HepG2 (cell line): Measurements from ENCODE around the gene OTOG. TPM values are rescaled to one million over a fixed set of nuclear protein-coding genes. Genes with fewer than 3 reads are reported as not detected.

Experiments
- ATAC-seq: fragments of 200-7000 bp; cut with Tn5 transposase; 3 replicates; pipeline ENCODE4 v1.9.1; 2020; ENCODE audit warnings: mild to moderate bottlenecking, moderate library complexity
- BruUV-seq: library from RNA; stranded (reverse); fragments of 400-500 nt; replicated peaks from 2 replicates; lab custom pipeline; 2021; lab: Mats Ljungman, UMichigan
- CTCF ChIA-PET: fragments of 300-600 bp; formaldehyde crosslinking; extraction: SDS; loops from one replicate; lab custom pipeline; 2021; ENCODE audit warnings: low total read pairs, inconsistent platforms, low intra/inter-chr PET ratio; lab: Yijun Ruan, JAX
- POLR2A ChIA-PET: fragments of 350-600 bp; sonication (Branson Sonifier 250); formaldehyde crosslinking; loops from one replicate; lab custom pipeline; 2020; ENCODE audit warnings: antibody characterized with exemption, inconsistent platforms; lab: Yijun Ruan, JAX
- DNase-seq: peaks from one replicate; pipeline ENCODE4 v3.0.0-alpha.2; 2015; ENCODE audit warnings: low spot score
- FAIRE-seq: peaks from 3 replicates; lab custom pipeline; 2011; peaks lifted over from hg19 to GRCh38; lab: Jason Lieb, UNC
- H2AFZ ChIP-seq: one replicate; pipeline ENCODE4 v1.6.1; 2011; ENCODE audit warnings: low read length, inconsistent platforms
- H3K27ac ChIP-seq: fragments of 300-600 bp; 3 replicates; pipeline ENCODE4 v1.8.0; 2011; ENCODE audit warnings: mixed run types, mild to moderate bottlenecking, mixed read lengths, low read length, inconsistent platforms; ENCODE audit not compliant: insufficient read depth; ENCODE audit errors: extremely low read length
- H3K27me3 ChIP-seq, 2 experiments: fragments of 200-600 bp in 1 of 2; 2 replicates in 1 of 2; 3 replicates in 1 of 2; pipeline versions ENCODE4 v1.6.0 to v1.8.0; 2011; ENCODE audit warnings: low read length in 2 of 2, mild to moderate bottlenecking in 2 of 2, moderate library complexity in 2 of 2, inconsistent platforms in 1 of 2; ENCODE audit not compliant: insufficient read depth in 2 of 2, control insufficient read depth in 1 of 2
- H3K36me3 ChIP-seq, 2 experiments: fragments of 200-600 bp in 1 of 2; replicated peaks in 1 of 2; 2 replicates in 1 of 2; 3 replicates in 1 of 2; pipeline versions ENCODE4 v1.5.1 to v1.8.0; 2011; ENCODE audit warnings: low read length in 2 of 2, inconsistent platforms in 1 of 2; ENCODE audit not compliant: insufficient read depth in 2 of 2, control insufficient read depth in 1 of 2
- H3K4me1 ChIP-seq: 2 replicates; pipeline ENCODE4 v1.5.1; 2012; ENCODE audit warnings: low read length, inconsistent platforms; ENCODE audit not compliant: insufficient read depth
- H3K4me2 ChIP-seq: 2 replicates; pipeline ENCODE4 v1.6.0; 2011; ENCODE audit warnings: low read depth, low read length, inconsistent platforms
- H3K4me3 ChIP-seq, 3 experiments: fragments of 200-600 bp in 1 of 3; sonication (generic), shearing (Covaris generic) in 1 of 3; replicated peaks in 1 of 3; 2 replicates each; pipeline ENCODE4 v1.5.1; 2011 to 2016; ENCODE audit warnings: low read length in 3 of 3, inconsistent platforms in 2 of 3, low read depth in 2 of 3, mild to moderate bottlenecking in 2 of 3, control low read depth in 1 of 3, mixed read lengths in 1 of 3; ENCODE audit not compliant: insufficient read depth in 1 of 3
- H3K79me2 ChIP-seq: one replicate; pipeline ENCODE4 v1.6.1; 2011; ENCODE audit warnings: low read length, inconsistent platforms; ENCODE audit not compliant: insufficient read depth
- H3K9ac ChIP-seq: 2 replicates; pipeline ENCODE4 v1.6.0; 2011; ENCODE audit warnings: mild to moderate bottlenecking, low read depth, low read length, inconsistent platforms; ENCODE audit not compliant: insufficient read depth
- H3K9me3 ChIP-seq: 2 replicates; pipeline ENCODE4 v1.5.1; 2012; ENCODE audit warnings: mild to moderate bottlenecking, low read length
- H4K20me1 ChIP-seq: 2 replicates; pipeline ENCODE4 v1.6.0; 2011; ENCODE audit warnings: inconsistent platforms, mild to moderate bottlenecking, low read length, moderate library complexity; ENCODE audit not compliant: insufficient read depth
- ARNTL ChIP-seq: sonication (generic); formaldehyde crosslinking; IDR thresholded peaks from 2 replicates; pipeline ENCODE4 v1.4.0; 2020; ENCODE audit warnings: mild to moderate bottlenecking, missing genetic modification reagents
- LCORL ChIP-seq, 2 experiments: fragments of 450-650 bp in 1 of 2; sonication (generic) in 1 of 2; formaldehyde crosslinking in 1 of 2; IDR thresholded peaks; 2 replicates each; pipeline versions ENCODE4 v1.5.0 to v1.6.1; 2017 to 2020; ENCODE audit warnings: antibody characterized with exemption in 1 of 2, missing genetic modification reagents in 1 of 2
- MATR3 ChIP-seq: sonication (generic); formaldehyde crosslinking; IDR thresholded peaks from 2 replicates; pipeline ENCODE4 v1.4.0; 2020; ENCODE audit warnings: missing genetic modification reagents
- MEIS2 ChIP-seq: sonication (generic); formaldehyde crosslinking; IDR thresholded peaks from 2 replicates; pipeline ENCODE4 v1.9.0; 2021; ENCODE audit warnings: mild to moderate bottlenecking, missing genetic modification reagents
- NFKBIZ ChIP-seq: IDR thresholded peaks from 2 replicates; pipeline ENCODE4 v1.6.1; 2018; ENCODE audit warnings: missing genetic modification reagents, missing compliant biosample characterization
- NR2F2 ChIP-seq: IDR thresholded peaks from 2 replicates; pipeline ENCODE4 v1.6.1; 2012; ENCODE audit warnings: low read depth, inconsistent platforms, borderline replicate concordance
- PHF21A ChIP-seq: sonication (generic); formaldehyde crosslinking; IDR thresholded peaks from 2 replicates; pipeline ENCODE4 v1.5.0; 2020; ENCODE audit warnings: mild to moderate bottlenecking, missing genetic modification reagents
- PRMT3 ChIP-seq: sonication (generic); formaldehyde crosslinking; IDR thresholded peaks from 2 replicates; pipeline ENCODE4 v1.8.1; 2022; ENCODE audit warnings: low read depth, mild to moderate bottlenecking, moderate library complexity, missing genetic modification reagents, borderline replicate concordance
- SKI ChIP-seq: fragments of 450-650 bp; IDR thresholded peaks from one replicate; pipeline ENCODE4 v1.6.1; 2018; ENCODE audit warnings: mild to moderate bottlenecking; ENCODE audit not compliant: partially characterized antibody
- SNAI1 ChIP-seq: sonication (generic); formaldehyde crosslinking; IDR thresholded peaks from 2 replicates; pipeline ENCODE4 v1.5.0; 2020; ENCODE audit warnings: mild to moderate bottlenecking, missing genetic modification reagents, borderline replicate concordance
- SOX5 ChIP-seq: IDR thresholded peaks from 2 replicates; pipeline ENCODE4 v1.6.1; 2016; ENCODE audit warnings: borderline replicate concordance
- SP140L ChIP-seq: sonication (generic); formaldehyde crosslinking; IDR thresholded peaks from 2 replicates; pipeline ENCODE4 v1.4.0; 2020; ENCODE audit warnings: missing genetic modification reagents, borderline replicate concordance
- TEAD2 ChIP-seq: sonication (generic); formaldehyde crosslinking; IDR thresholded peaks from 2 replicates; pipeline ENCODE4 v1.9.0; 2021; ENCODE audit warnings: missing genetic modification reagents
- ZNF205 ChIP-seq: IDR thresholded peaks from 2 replicates; pipeline ENCODE4 v1.6.1; 2018; ENCODE audit warnings: missing biosample characterization, missing genetic modification reagents
- ZNF780A ChIP-seq: sonication (generic); formaldehyde crosslinking; IDR thresholded peaks from 2 replicates; pipeline ENCODE4 v1.8.0; 2022; ENCODE audit warnings: mild to moderate bottlenecking, missing genetic modification reagents, moderate library complexity
- ZSCAN9 ChIP-seq: IDR thresholded peaks from 2 replicates; pipeline ENCODE4 v1.6.1; 2016; ENCODE audit warnings: borderline replicate concordance
- WGBS: methylation state at CpG from one replicate; pipeline ENCODE4 v1.1.6; 2017; ENCODE audit warnings: low lambda C conversion rate; 5-methylcytosine and 5-hydroxymethylcytosine counted together
- in situ Hi-C: cut with HindIII; loops from 2 replicates; pipeline ENCODE4 v1.10.0; 2017; ENCODE audit warnings: low pct_unique_long_range_greater_than_20kb; ENCODE audit not compliant: extremely low pct_ligation_motif_present
- intact Hi-C: fragments of 100-400 bp; cut with micrococcal nuclease; formaldehyde crosslinking; loops from one replicate; pipeline ENCODE4 v1.10.0; 2022; ENCODE audit not compliant: unreplicated experiment
- polyA plus RNA-seq, 8 experiments: library from polyadenylated mRNA; depleted of rRNA in 3 of 8; stranded (reverse) in 7 of 8; unstranded in 1 of 8; fragments of >200 nt; fragmentation: Illumina TruSeq in 4 of 8; extraction: Trizol in 4 of 8; gene quantifications; 2 replicates each; pipeline versions ENCODE4 v1.2.1 to v1.2.3, GENCODE V29; 2011 to 2016; ENCODE audit warnings: low read depth in 4 of 8, missing spikeins in 1 of 8, mixed read lengths in 1 of 8; ENCODE audit not compliant: insufficient read depth in 1 of 8
- total RNA-seq, 5 experiments: library from RNA; depleted of rRNA; stranded (reverse); fragments of >200 nt; fragmentation: Illumina TruSeq; extraction: Trizol; gene quantifications; 2 replicates each; pipeline ENCODE4 v1.2.3, GENCODE V29; 2016; ENCODE audit warnings: low read depth in 1 of 5
- TF ChIP-seq, protein P1 (sequence below): sonication (generic); formaldehyde crosslinking; IDR thresholded peaks from 2 replicates; pipeline ENCODE4 v1.4.0; 2020; ENCODE audit warnings: missing genetic modification reagents, borderline replicate concordance
- TF ChIP-seq, protein P2 (sequence below): sonication (generic); formaldehyde crosslinking; IDR thresholded peaks from 2 replicates; pipeline ENCODE4 v1.5.0; 2020; ENCODE audit warnings: missing genetic modification reagents, mild to moderate bottlenecking, borderline replicate concordance

OTOG gene
- total and polyA plus RNA-seq, 2 of the 13 experiments (the other 11 are each of a cell fraction or from before 2014, with no cell fraction given), result not detected

DNA sequence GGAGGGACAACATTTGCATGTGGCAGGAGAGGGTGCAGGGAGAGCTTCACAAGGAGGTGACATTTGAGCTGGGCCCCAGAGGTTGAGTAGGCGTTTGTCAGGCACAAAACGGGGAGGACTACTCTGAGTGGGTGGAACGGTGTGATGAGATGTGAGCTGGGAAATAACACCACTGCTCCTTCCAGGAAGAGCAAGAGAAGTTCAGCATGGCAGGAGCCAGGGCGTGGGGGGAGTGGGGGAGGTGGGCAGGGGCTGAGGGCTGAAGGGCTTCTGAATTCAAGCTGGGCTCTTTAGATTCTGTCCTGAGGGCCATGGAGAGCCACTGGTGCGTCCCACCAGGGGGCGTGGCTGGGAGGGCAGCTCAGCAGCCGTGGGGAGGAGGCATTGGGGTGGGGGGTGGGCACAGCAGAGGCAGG, 54.2 kb downstream of the OTOG start:
- Histone ChIP-seq H3K36me3 (no peaks in the 10 kb centered on the region), H3K27ac (no peak overlapping the region), H2AFZ (no peak overlapping the region), H3K9ac (no peak overlapping the region), H3K79me2 (no peaks in the 10 kb centered on the region), H3K27me3 (peaks cover 5 to 18% of the 10 kb centered on the region in 2 experiments; a peak in 4 of 5 replicates), H3K9me3 (no peaks in the 10 kb centered on the region), H4K20me1 (no peaks in the 10 kb centered on the region; the same call in 1 of the 2 replicates), H3K4me2 (no peak overlapping the region), H3K4me3 (no peak overlapping the region), H3K4me1 (no peaks in the 10 kb centered on the region)
- POLR2A ChIA-PET, result no interaction called here
- no peak for TF ChIP-seq MEIS2
- no peak for TF ChIP-seq MATR3 (CRISPR knock-in tag)
- no peak for TF ChIP-seq NFKBIZ (CRISPR knock-in tag)
- TF ChIP-seq NR2F2, result no peak
- TF ChIP-seq SP140L (CRISPR knock-in tag), result no peak
- TF ChIP-seq SKI, result no peak
- CTCF ChIA-PET, result no interaction called here
- no TSS peak for BruUV-seq
- intact Hi-C loops (no loop called here), in situ Hi-C loops (loop anchor here (5.0 to 10.0 kb wide), 2 partner anchors 121 to 374 kb away; no protein-coding TSS in a partner anchor)
- 3% methylated on average over 6 of the region's 7 CpGs for WGBS
- DNase-seq (no peak), ATAC-seq (no peak), FAIRE-seq (no peak)

GRCh38 chr11:17601676-17602075, 54.6 kb downstream of the OTOG start:
- POLR2A ChIA-PET, result no interaction called here
- BruUV-seq, result no TSS peak
- Histone ChIP-seq H3K4me2 (no peak overlapping the region), H3K9me3 (no peaks in the 10 kb centered on the region), H3K27me3 (peaks cover 5 to 18% of the 10 kb centered on the region in 2 experiments; a peak in 4 of 5 replicates), H3K36me3 (no peaks in the 10 kb centered on the region), H3K79me2 (no peaks in the 10 kb centered on the region), H3K27ac (no peak overlapping the region), H2AFZ (no peak overlapping the region), H4K20me1 (no peaks in the 10 kb centered on the region; the same call in 1 of the 2 replicates), H3K4me3 (no peak overlapping the region), H3K4me1 (no peaks in the 10 kb centered on the region), H3K9ac (no peak overlapping the region)
- in situ Hi-C loops, result loop anchor here (5.0 to 10.0 kb wide), 2 partner anchors 121 to 373 kb away; no protein-coding TSS in a partner anchor
- intact Hi-C loops, result no loop called here
- DNase-seq (no peak), ATAC-seq (no peak), FAIRE-seq (no peak)
- CTCF ChIA-PET, result no interaction called here
- 5% methylated on average over 3 of the region's 4 CpGs for WGBS
- TF ChIP-seq PHF21A (CRISPR knock-in tag) (no peak), ZNF780A (CRISPR knock-in tag) (no peak), ZSCAN9 (CRISPR knock-in tag) (no peak), ARNTL (CRISPR knock-in tag) (no peak), PRMT3 (CRISPR knock-in tag) (no peak), SOX5 (CRISPR knock-in tag) (no peak), LCORL (IDR thresholded peaks at IDR 0.05) (no peak), LCORL (CRISPR knock-in tag; IDR thresholded peaks at IDR 0.05) (no peak), TEAD2 (CRISPR knock-in tag) (no peak), ZNF205 (CRISPR knock-in tag) (no peak), SNAI1 (CRISPR knock-in tag) (no peak)
- TF ChIP-seq, protein P1, sequence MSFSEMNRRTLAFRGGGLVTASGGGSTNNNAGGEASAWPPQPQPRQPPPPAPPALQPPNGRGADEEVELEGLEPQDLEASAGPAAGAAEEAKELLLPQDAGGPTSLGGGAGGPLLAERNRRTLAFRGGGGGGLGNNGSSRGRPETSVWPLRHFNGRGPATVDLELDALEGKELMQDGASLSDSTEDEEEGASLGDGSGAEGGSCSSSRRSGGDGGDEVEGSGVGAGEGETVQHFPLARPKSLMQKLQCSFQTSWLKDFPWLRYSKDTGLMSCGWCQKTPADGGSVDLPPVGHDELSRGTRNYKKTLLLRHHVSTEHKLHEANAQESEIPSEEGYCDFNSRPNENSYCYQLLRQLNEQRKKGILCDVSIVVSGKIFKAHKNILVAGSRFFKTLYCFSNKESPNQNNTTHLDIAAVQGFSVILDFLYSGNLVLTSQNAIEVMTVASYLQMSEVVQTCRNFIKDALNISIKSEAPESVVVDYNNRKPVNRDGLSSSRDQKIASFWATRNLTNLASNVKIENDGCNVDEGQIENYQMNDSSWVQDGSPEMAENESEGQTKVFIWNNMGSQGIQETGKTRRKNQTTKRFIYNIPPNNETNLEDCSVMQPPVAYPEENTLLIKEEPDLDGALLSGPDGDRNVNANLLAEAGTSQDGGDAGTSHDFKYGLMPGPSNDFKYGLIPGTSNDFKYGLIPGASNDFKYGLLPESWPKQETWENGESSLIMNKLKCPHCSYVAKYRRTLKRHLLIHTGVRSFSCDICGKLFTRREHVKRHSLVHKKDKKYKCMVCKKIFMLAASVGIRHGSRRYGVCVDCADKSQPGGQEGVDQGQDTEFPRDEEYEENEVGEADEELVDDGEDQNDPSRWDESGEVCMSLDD (CRISPR knock-in tag), result no peak
- TF ChIP-seq, protein P2, sequence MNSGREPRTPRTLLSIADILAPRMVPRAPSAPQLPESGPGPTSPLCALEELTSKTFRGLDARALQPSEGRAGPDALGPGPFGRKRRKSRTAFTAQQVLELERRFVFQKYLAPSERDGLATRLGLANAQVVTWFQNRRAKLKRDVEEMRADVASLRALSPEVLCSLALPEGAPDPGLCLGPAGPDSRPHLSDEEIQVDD (CRISPR knock-in tag), result no peak
